GM12892 (cell line): ENCODE results near the gene ADAMTSL2.

Experiments
- POLR2A ChIP-seq: IDR thresholded peaks from 2 replicates; pipeline ENCODE4 v1.6.1; 2011; ENCODE audit warnings: low read depth, low read length, control low read depth
- POLR2AphosphoS5 ChIP-seq: IDR thresholded peaks from 2 replicates; pipeline ENCODE4 v1.6.1; 2011; ENCODE audit warnings: low read depth, low read length, control low read depth
- TAF1 ChIP-seq: IDR thresholded peaks from 2 replicates; pipeline ENCODE4 v1.6.1; 2011; ENCODE audit warnings: low read depth, mild to moderate bottlenecking, control low read depth, low read length, borderline replicate concordance

DNA sequence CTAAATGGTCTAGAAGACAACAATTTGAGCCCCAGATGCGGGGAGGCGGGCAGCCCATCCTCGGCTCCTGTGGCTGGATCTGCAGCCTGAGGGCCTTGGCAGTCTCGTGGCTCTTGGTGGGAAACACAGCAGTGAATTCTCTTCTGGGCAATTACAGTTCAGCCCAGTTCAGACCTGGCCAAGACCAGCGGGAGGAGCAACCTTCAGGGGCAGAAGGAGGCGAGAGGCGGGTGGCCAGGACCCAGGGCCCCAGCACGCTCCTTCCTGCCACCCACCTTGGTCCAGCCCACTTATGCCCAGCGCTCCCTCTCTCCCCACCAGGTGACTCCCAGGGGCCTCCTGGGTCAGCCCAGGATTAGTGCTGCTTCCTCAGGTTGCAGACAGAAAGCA, 17.5 kb upstream of the ADAMTSL2 start:
- TF ChIP-seq POLR2A (no peak), TAF1 (no peak), POLR2AphosphoS5 (no peak)
